ENCODE data around the gene TACSTD2.

TACSTD2 gene

GRCh38 chr1:58597996-58598395 is 20.9 kb upstream of the TACSTD2 start:
- H3K27me3 ChIP-seq (ENCODE audit: control insufficient read depth, low read length) = peaks cover 6% of the 10 kb centered on the region; the same call in 1 of the 2 replicates
- H3K4me3 ChIP-seq (ENCODE audit: low read length) = no peak overlapping the region
- no peak overlapping the region for H3K27ac ChIP-seq (ENCODE audit: low read depth, low read length)
- no peaks in the 10 kb centered on the region for H4K20me1 ChIP-seq (ENCODE audit: control insufficient read depth, insufficient read depth, low read depth, low read length)
- H3K9me2 ChIP-seq (replicated peaks; ENCODE audit: control insufficient read depth, low read length) = no peaks in the 10 kb centered on the region
- no peak overlapping the region for H3K4me2 ChIP-seq (ENCODE audit: low read length)
- no peak for TF ChIP-seq EZH2phosphoT487 (IDR thresholded peaks at IDR 0.05; ENCODE audit: borderline replicate concordance, low read length)
- TF ChIP-seq, protein P1, sequence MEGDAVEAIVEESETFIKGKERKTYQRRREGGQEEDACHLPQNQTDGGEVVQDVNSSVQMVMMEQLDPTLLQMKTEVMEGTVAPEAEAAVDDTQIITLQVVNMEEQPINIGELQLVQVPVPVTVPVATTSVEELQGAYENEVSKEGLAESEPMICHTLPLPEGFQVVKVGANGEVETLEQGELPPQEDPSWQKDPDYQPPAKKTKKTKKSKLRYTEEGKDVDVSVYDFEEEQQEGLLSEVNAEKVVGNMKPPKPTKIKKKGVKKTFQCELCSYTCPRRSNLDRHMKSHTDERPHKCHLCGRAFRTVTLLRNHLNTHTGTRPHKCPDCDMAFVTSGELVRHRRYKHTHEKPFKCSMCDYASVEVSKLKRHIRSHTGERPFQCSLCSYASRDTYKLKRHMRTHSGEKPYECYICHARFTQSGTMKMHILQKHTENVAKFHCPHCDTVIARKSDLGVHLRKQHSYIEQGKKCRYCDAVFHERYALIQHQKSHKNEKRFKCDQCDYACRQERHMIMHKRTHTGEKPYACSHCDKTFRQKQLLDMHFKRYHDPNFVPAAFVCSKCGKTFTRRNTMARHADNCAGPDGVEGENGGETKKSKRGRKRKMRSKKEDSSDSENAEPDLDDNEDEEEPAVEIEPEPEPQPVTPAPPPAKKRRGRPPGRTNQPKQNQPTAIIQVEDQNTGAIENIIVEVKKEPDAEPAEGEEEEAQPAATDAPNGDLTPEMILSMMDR (IDR thresholded peaks at IDR 0.05; ENCODE audit: low read depth, low read length, poor library complexity, severe bottlenecking) = no peak
- no peaks in the 10 kb centered on the region for H3K4me1 ChIP-seq (ENCODE audit: control insufficient read depth, low read length)
- H3K79me2 ChIP-seq (ENCODE audit: control insufficient read depth, low read length) = no peaks in the 10 kb centered on the region
- no peaks in the 10 kb centered on the region for H3K9me3 ChIP-seq (ENCODE audit: control insufficient read depth, insufficient read depth, low read length)
- no peaks in the 10 kb centered on the region for H3K36me3 ChIP-seq (ENCODE audit: control insufficient read depth, low read length)
- no peaks in the 10 kb centered on the region for H3F3A ChIP-seq (ENCODE audit: control insufficient read depth, insufficient read depth)

GRCh38 chr1:58597076-58597475 is 20.0 kb upstream of the TACSTD2 start:
- no peaks in the 10 kb centered on the region for H3K9me2 ChIP-seq (replicated peaks; ENCODE audit: control insufficient read depth, low read length)
- H4K20me1 ChIP-seq (ENCODE audit: control insufficient read depth, insufficient read depth, low read depth, low read length) = no peaks in the 10 kb centered on the region
- no peaks in the 10 kb centered on the region for H3K9me3 ChIP-seq (ENCODE audit: control insufficient read depth, insufficient read depth, low read length)
- H3K36me3 ChIP-seq (ENCODE audit: control insufficient read depth, low read length) = no peaks in the 10 kb centered on the region
- TF ChIP-seq, protein P1 (IDR thresholded peaks at IDR 0.05; ENCODE audit: low read depth, low read length, poor library complexity, severe bottlenecking) = no peak
- no peak for TF ChIP-seq EZH2phosphoT487 (IDR thresholded peaks at IDR 0.05; ENCODE audit: borderline replicate concordance, low read length)
- no peak overlapping the region for H3K4me3 ChIP-seq (ENCODE audit: low read length)
- H3K79me2 ChIP-seq (ENCODE audit: control insufficient read depth, low read length) = no peaks in the 10 kb centered on the region
- no peak overlapping the region for H3K4me2 ChIP-seq (ENCODE audit: low read length)
- H3K27me3 ChIP-seq (ENCODE audit: control insufficient read depth, low read length) = peaks cover 6% of the 10 kb centered on the region; the same call in 1 of the 2 replicates
- no peaks in the 10 kb centered on the region for H3K4me1 ChIP-seq (ENCODE audit: control insufficient read depth, low read length)
- H3F3A ChIP-seq (ENCODE audit: control insufficient read depth, insufficient read depth) = no peaks in the 10 kb centered on the region
- H3K27ac ChIP-seq (ENCODE audit: low read depth, low read length) = no peak overlapping the region

- Histone ChIP-seq H3K4me3 (ENCODE audit: low read length) (no peak overlapping the region), H3K4me1 (ENCODE audit: control insufficient read depth, low read length) (no peaks in the 10 kb centered on the region), H3K9me2 (replicated peaks; ENCODE audit: control insufficient read depth, low read length) (no peaks in the 10 kb centered on the region), H3K27ac (ENCODE audit: low read depth, low read length) (no peak overlapping the region), H3K9me3 (ENCODE audit: control insufficient read depth, insufficient read depth, low read length) (no peaks in the 10 kb centered on the region), H3F3A (ENCODE audit: control insufficient read depth, insufficient read depth) (no peaks in the 10 kb centered on the region), H3K79me2 (ENCODE audit: control insufficient read depth, low read length) (no peaks in the 10 kb centered on the region), H3K4me2 (ENCODE audit: low read length) (no peak overlapping the region), H4K20me1 (ENCODE audit: control insufficient read depth, insufficient read depth, low read depth, low read length) (no peaks in the 10 kb centered on the region), H3K36me3 (ENCODE audit: control insufficient read depth, low read length) (no peaks in the 10 kb centered on the region), H3K27me3 (ENCODE audit: control insufficient read depth, low read length) (peaks cover 6% of the 10 kb centered on the region; the same call in 1 of the 2 replicates)
- TF ChIP-seq EZH2phosphoT487 (IDR thresholded peaks at IDR 0.05; ENCODE audit: borderline replicate concordance, low read length) = no peak
- TF ChIP-seq, protein P1 (IDR thresholded peaks at IDR 0.05; ENCODE audit: low read depth, low read length, poor library complexity, severe bottlenecking) = no peak
These were observed 19.6 kb upstream of the TACSTD2 start for GRCh38 chr1:58596631-58597052.
